ENCODE results near the gene CFAP141. TPM values are rescaled to one million over a fixed set of nuclear protein-coding genes. Genes with fewer than 3 reads are reported as not detected.

Gene CFAP141
- total and polyA plus RNA-seq, 8 donors, result not detected

GRCh38 chr1:154218545-154218944 is 12.4 kb upstream of the CFAP141 start:
- Histone ChIP-seq H3K36me3 (peaks cover 27 to 47% (median 45%) of the 10 kb centered on the region in 4 donors), H3K27ac (peak overlapping the region in 3 of 5 donors; percentile 96 to 100 (median 100)), H3K27me3 (no peaks in the 10 kb centered on the region), H3K4me1 (peaks cover 43 to 74% (median 61%) of the 10 kb centered on the region in 4 donors), H3K9me3 (no peaks in the 10 kb centered on the region), H3K4me3 (peak overlapping the region in 3 of 4 donors; percentile 81 to 99 (median 82))
- TF ChIP-seq POLR2AphosphoS5 (IDR thresholded peaks at IDR 0.05) (no peak), POLR2A (IDR thresholded peaks at IDR 0.05) (no peak), EP300 (IDR thresholded peaks at IDR 0.05) (no peak)
- TF ChIP-seq, protein P1, sequence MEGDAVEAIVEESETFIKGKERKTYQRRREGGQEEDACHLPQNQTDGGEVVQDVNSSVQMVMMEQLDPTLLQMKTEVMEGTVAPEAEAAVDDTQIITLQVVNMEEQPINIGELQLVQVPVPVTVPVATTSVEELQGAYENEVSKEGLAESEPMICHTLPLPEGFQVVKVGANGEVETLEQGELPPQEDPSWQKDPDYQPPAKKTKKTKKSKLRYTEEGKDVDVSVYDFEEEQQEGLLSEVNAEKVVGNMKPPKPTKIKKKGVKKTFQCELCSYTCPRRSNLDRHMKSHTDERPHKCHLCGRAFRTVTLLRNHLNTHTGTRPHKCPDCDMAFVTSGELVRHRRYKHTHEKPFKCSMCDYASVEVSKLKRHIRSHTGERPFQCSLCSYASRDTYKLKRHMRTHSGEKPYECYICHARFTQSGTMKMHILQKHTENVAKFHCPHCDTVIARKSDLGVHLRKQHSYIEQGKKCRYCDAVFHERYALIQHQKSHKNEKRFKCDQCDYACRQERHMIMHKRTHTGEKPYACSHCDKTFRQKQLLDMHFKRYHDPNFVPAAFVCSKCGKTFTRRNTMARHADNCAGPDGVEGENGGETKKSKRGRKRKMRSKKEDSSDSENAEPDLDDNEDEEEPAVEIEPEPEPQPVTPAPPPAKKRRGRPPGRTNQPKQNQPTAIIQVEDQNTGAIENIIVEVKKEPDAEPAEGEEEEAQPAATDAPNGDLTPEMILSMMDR (IDR thresholded peaks at IDR 0.05), result no peak
- intact Hi-C loops (cut with DNase I; ENCODE audit: low total_unique reads), result no loop called here
- DNase-seq, result no peak
- WGBS, 5 donors, result 39 to 52% (median 50%) methylated on average over 3 of the region's 3 CpGs

DNA sequence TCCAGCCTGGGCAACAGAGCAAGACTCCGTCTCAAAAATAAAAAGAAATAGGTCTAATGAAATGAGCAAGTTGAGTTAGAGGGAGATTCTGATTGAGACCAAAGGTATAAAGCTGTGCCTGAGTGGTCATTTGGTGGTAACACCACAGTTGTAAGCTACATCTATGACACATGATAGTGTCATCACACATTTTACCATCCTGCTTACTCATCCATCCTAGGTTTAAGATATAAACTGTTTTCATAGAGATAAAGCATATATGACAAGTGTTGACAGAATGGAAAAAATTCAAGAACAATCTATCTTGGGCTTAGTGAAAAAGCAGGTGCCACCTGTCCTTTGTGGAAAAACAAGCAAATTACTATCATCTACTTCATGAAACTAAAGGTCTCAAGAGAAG is 7.1 kb upstream of the CFAP141 start:
- Histone ChIP-seq H3K27ac (no peak overlapping the region), H3K27me3 (no peaks in the 10 kb centered on the region), H3K4me3 (no peak overlapping the region), H3K4me1 (peaks cover 13 to 37% (median 27%) of the 10 kb centered on the region in 4 donors), H3K9me3 (no peaks in the 10 kb centered on the region), H3K36me3 (peaks cover 67 to 94% (median 93%) of the 10 kb centered on the region in 4 donors)
- TF ChIP-seq POLR2A (IDR thresholded peaks at IDR 0.05) (no peak), EP300 (IDR thresholded peaks at IDR 0.05) (no peak), POLR2AphosphoS5 (IDR thresholded peaks at IDR 0.05) (no peak)
- TF ChIP-seq, protein P1 (IDR thresholded peaks at IDR 0.05), result no peak
- DNase-seq, result no peak
- intact Hi-C loops (cut with DNase I; ENCODE audit: low total_unique reads), result no loop called here
- WGBS, 5 donors, result 84 to 97% (median 95%) methylated on average over 1 of the region's 1 CpG

GRCh38 chr1:154212083-154212482 is 6.0 kb upstream of the CFAP141 start:
- intact Hi-C loops (cut with DNase I; ENCODE audit: low total_unique reads), result no loop called here
- no peak overlapping the region for H3K4me3 ChIP-seq
- 86 to 95% (median 92%) methylated on average over 10 of the region's 10 CpGs for WGBS, 5 donors
- no peak overlapping the region for H3K27ac ChIP-seq
- no peaks in the 10 kb centered on the region for H3K27me3 ChIP-seq
- TF ChIP-seq EP300 (IDR thresholded peaks at IDR 0.05) (no peak), POLR2AphosphoS5 (IDR thresholded peaks at IDR 0.05) (no peak), POLR2A (IDR thresholded peaks at IDR 0.05) (no peak)
- TF ChIP-seq, protein P1 (IDR thresholded peaks at IDR 0.05), result no peak
- no peaks in the 10 kb centered on the region for H3K9me3 ChIP-seq
- no peak for DNase-seq
- peaks cover 5 to 26% (median 15%) of the 10 kb centered on the region in 4 donors for H3K4me1 ChIP-seq
- H3K36me3 ChIP-seq, result peaks cover 63 to 94% (median 94%) of the 10 kb centered on the region in 4 donors

DNA sequence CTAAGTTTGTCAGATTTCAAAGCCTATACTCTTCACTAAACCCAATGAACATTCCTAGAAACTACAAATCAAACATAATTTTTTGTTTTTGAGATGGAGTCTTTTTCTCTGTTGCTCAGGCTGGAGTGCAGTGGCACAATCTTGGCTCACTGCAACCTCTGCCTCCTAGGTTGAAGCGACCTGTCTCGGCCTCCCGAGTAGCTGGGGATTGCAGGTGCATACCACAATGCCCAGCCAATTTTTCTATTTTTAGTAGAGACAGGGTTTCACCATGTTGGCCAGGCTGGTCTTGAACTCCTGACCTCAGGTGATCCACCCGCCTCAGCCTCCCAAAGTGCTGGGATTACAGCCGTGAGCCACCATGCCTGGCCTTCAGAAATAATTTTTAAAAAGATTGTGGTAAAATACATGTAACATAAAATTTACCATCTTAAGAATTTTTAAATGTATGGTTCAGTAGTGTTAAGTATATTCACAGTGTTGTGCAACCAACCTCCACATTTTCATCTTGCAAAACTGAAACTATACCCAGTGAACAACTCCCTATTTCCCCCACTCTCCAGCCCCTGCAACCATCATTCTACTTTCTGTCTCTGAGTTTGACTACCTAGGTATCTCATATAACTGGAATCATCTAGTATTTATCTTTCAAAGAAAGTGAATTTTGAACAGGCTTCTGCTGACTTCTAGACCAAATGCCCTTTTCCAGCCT is 2.7 kb upstream of the CFAP141 start:
- intact Hi-C loops (cut with DNase I; ENCODE audit: low total_unique reads), result loop anchor here (10.0 kb wide), 1 partner anchor 56 kb away; no protein-coding TSS in a partner anchor
- Histone ChIP-seq H3K9me3 (no peaks in the 10 kb centered on the region), H3K27me3 (no peaks in the 10 kb centered on the region), H3K4me3 (no peak overlapping the region), H3K27ac (no peak overlapping the region), H3K36me3 (peaks cover 73 to 96% (median 90%) of the 10 kb centered on the region in 4 donors), H3K4me1 (no peaks in the 10 kb centered on the region)
- TF ChIP-seq POLR2AphosphoS5 (IDR thresholded peaks at IDR 0.05), result no peak
- TF ChIP-seq, protein P1 (IDR thresholded peaks at IDR 0.05), result no peak
- TF ChIP-seq POLR2A (IDR thresholded peaks at IDR 0.05), result no peak
- TF ChIP-seq EP300 (IDR thresholded peaks at IDR 0.05), result no peak
- no peak for DNase-seq
- 84 to 96% (median 93%) methylated on average over 5 of the region's 5 CpGs for WGBS, 5 donors
